OCI-LY1 (cell line): ENCODE measurements around the gene MIOX.

Experiments
- EZH2 ChIP-seq: fragments of 200-600 bp; sonication (generic), shearing (Covaris generic); IDR thresholded peaks from 2 replicates; pipeline ENCODE4 v1.8.0; 2017; ENCODE audit warnings: borderline replicate concordance, mixed run types, mild to moderate bottlenecking, antibody characterized with exemption, low read length, moderate library complexity, mixed read lengths
- TF ChIP-seq, protein P1 (sequence below): fragments of 200-600 bp; sonication (generic), shearing (Covaris generic); IDR thresholded peaks from 2 replicates; pipeline ENCODE4 v1.5.1; 2017; ENCODE audit warnings: mild to moderate bottlenecking, antibody characterized with exemption, low read length, moderate library complexity, mixed read lengths

DNA sequence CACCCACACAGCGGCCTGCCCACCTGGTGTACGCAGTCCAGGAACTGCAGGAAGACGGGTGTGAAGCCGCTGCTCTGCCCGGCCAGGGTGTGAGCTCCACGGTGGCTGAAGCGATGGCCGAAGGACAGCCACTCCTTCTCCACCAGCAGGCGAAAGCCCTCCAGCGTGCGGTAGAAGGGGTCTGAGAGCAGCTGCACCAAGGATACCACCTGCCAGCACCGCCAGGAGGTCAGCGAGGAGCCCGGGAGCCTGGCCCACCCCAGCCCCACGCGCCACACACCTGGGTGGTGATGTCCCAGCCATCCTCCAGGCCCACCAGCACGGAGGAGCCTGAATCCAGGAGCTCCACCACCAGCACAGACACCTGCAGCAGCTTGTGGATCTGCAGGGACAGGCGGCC is 31.5 kb upstream of the MIOX start:
- TF ChIP-seq, protein P1, sequence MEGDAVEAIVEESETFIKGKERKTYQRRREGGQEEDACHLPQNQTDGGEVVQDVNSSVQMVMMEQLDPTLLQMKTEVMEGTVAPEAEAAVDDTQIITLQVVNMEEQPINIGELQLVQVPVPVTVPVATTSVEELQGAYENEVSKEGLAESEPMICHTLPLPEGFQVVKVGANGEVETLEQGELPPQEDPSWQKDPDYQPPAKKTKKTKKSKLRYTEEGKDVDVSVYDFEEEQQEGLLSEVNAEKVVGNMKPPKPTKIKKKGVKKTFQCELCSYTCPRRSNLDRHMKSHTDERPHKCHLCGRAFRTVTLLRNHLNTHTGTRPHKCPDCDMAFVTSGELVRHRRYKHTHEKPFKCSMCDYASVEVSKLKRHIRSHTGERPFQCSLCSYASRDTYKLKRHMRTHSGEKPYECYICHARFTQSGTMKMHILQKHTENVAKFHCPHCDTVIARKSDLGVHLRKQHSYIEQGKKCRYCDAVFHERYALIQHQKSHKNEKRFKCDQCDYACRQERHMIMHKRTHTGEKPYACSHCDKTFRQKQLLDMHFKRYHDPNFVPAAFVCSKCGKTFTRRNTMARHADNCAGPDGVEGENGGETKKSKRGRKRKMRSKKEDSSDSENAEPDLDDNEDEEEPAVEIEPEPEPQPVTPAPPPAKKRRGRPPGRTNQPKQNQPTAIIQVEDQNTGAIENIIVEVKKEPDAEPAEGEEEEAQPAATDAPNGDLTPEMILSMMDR = no peak
- no peak for TF ChIP-seq EZH2
